ENCODE results near the gene TPSG1.

Gene TPSG1

DNA sequence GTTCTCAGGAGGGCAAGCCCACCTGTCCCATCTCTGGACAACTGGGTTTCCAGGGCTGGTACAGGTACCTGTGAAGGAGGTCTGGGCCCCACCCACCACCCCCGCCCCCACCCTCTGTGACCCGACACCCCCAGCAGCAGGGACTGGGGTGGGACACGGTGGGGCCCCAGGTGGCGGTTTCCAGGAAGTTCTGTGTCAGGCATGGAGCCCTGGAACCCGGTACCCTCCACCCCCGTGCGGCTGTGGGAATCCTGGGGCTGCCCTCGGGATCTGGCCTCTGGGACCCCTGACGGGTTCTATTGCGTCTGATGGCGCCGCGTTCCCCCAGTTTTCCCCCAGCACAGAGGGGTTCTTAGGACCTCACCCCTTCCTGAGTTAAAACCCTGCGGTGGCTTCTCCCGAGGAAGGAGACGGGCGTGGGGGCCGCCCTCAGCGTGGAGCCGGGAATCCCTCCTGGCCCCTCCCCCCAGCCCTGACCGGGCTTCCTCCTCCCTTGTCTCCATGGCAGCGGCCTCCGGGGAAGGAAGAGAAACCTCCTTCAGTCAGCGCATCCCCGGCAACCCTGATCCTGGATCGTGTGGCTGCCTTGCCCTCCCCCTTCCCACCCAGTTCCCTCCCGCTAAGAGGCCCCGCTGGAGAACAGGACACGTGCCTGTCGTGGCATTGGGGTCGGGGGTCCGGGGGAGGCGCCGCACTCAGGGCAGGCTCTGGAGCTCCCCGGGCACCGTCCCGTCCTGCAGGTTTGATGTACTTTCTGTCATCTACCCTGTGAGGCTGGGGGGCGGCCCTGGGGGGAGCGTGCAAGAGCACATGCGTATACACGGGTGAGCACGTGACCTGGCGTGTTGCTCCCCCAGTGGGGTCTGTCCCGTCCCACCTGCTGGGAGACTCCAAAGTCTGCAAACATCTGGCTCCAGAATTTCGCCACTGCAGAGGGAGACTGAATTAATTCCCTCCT lies 41.8 kb downstream of the TPSG1 start:
- Histone ChIP-seq H3K27ac (ENCODE audit: poor library complexity, severe bottlenecking) (no peak overlapping the region), H3K27me3 (ENCODE audit: insufficient read depth, poor library complexity, severe bottlenecking) (peaks cover under 1% of the 10 kb centered on the region), H3K4me1 (ENCODE audit: insufficient read depth, poor library complexity, severe bottlenecking) (no peaks in the 10 kb centered on the region), H3K36me3 (ENCODE audit: low read depth) (no peaks in the 10 kb centered on the region), H3K9me3 (ENCODE audit: severe bottlenecking) (no peaks in the 10 kb centered on the region), H3K4me3 (ENCODE audit: severe bottlenecking) (no peak overlapping the region)
- ATAC-seq (ENCODE audit: low read depth): no peak
- TF ChIP-seq CTCF (IDR thresholded peaks at IDR 0.05; ENCODE audit: poor library complexity, severe bottlenecking): no peak
- DNase-seq (ENCODE audit: low spot score): no peak

DNA sequence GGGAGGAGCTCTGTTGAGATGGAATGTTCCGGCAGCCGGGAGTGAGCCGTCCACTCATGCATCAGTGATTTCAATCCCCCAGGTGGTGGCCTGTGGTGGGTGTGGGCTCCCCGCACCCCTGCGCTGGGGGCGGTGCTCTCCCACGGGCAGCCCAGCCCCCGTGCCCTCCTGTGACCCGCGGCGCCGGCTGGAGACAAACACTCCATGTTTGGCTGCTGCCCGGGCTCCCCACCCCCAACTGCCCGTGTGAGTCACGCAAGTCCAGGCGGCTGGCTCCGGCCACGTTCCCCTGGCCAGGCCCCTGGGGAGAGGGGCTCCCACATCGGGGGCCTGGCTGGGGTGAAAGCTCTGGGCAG lies 42.8 kb downstream of the TPSG1 start:
- H3K4me1 ChIP-seq (ENCODE audit: insufficient read depth, poor library complexity, severe bottlenecking): no peaks in the 10 kb centered on the region
- H3K4me3 ChIP-seq (ENCODE audit: severe bottlenecking): no peak overlapping the region

DNA sequence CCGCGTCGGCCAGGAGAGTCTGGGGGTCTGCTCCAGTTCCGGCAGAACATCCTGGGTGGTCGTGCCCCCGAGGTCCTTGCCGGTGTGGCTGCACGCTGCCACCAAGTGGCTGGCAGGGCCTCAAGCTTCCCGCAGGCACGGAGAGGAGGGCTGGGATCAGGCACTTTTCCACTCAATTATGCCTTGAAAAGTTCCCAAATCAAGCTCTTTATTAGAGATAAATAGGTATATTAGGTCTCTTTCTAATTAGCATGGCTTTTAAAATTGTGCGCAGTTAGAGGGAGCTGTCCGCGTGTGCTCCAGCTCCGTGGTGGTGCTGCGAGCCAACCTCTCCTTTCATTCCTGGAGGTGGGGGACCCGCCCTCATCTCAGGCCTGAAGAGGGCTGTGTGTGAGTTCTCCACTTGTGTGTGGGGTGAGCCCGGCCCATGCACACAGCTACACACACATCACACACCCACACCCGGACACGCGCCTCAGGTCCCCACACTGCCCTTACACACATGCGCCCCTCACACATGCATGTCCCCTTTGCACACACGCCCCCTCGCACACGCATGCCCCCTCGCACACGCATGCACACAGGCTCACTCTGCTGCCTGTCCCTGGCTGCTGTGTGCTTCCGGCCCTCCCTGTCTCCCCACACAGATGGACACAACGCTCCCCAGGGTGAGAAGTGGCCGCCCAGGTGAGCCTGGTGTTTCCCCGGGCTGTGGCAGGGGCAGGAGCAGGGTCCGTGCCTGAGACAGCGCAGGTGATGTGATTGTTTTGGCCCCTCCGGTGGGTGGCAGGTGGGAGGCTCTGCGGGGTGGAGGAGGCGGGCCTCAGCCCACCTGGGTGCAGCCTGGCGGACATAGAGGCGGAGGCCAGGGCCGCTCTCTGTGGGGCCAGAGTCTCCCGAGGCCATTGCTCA lies 43.4 kb downstream of the TPSG1 start:
- no peak overlapping the region for H3K4me3 ChIP-seq (ENCODE audit: severe bottlenecking)
- no peaks in the 10 kb centered on the region for H3K4me1 ChIP-seq (ENCODE audit: insufficient read depth, poor library complexity, severe bottlenecking)
- H3K9me3 ChIP-seq (ENCODE audit: severe bottlenecking): no peaks in the 10 kb centered on the region
- ATAC-seq (ENCODE audit: low read depth) (peak; percentile 15; the same call in 2 of the 3 replicates), DNase-seq (ENCODE audit: low spot score) (no peak)
- no peaks in the 10 kb centered on the region for H3K36me3 ChIP-seq (ENCODE audit: low read depth)
- TF ChIP-seq CTCF (IDR thresholded peaks at IDR 0.05; ENCODE audit: poor library complexity, severe bottlenecking): no peak
- no peak overlapping the region for H3K27ac ChIP-seq (ENCODE audit: poor library complexity, severe bottlenecking)
- H3K27me3 ChIP-seq (ENCODE audit: insufficient read depth, poor library complexity, severe bottlenecking): no peaks in the 10 kb centered on the region

More for the DNA sequence above, 42.8 kb downstream of the TPSG1 start:
- ATAC-seq (ENCODE audit: low read depth) (peak; percentile 72), DNase-seq (ENCODE audit: low spot score) (no peak)
- H3K27me3 ChIP-seq (ENCODE audit: insufficient read depth, poor library complexity, severe bottlenecking): no peaks in the 10 kb centered on the region
- no peak for TF ChIP-seq CTCF (IDR thresholded peaks at IDR 0.05; ENCODE audit: poor library complexity, severe bottlenecking)
- H3K36me3 ChIP-seq (ENCODE audit: low read depth): no peaks in the 10 kb centered on the region
- H3K9me3 ChIP-seq (ENCODE audit: severe bottlenecking): no peaks in the 10 kb centered on the region
- no peak overlapping the region for H3K27ac ChIP-seq (ENCODE audit: poor library complexity, severe bottlenecking)

DNA sequence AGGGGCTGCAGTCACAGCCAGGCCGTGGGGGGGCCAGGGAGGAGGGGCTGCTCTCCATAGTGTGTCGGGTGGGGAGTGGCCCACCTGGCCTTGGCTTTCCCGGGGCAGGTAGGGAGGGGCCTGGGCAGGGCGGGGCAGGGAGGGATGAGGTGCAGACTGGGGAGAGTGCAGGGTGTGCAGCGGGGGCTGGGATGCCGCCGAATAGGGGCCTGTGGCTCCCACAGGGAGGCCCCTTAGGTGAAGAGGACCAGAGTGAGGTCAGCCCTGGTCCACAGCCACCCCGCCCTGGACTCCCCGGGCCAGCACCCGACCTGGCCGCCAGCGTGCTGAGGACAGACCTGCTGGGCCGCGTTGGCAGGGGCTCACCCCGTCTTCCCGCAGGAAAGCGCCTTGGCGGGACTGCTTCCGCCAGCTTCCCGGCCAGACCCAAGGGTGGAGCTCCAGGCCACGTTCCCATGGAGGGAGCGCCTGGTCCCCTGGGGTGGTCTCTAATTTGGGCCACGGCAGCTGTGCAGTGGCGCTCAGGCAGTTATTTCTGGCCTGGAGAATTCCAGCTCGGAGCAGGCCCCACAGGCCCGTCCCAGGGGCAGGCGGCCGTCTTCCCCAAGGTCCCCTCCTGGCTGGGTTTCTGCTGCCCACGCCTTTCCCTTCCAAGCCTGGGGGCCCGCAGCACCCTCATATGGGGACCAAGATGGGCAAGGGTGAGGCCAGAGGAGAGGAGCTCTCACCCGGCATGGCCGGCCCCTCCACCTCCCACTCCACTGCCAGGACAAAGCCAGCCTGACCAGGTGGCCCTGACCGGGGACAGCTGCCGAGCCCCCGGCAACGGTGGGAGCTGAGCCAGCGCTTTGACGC lies 44.3 kb downstream of the TPSG1 start:
- ATAC-seq (ENCODE audit: low read depth): no peak
- no peak overlapping the region for H3K4me3 ChIP-seq (ENCODE audit: severe bottlenecking)
- H3K27me3 ChIP-seq (ENCODE audit: insufficient read depth, poor library complexity, severe bottlenecking): no peaks in the 10 kb centered on the region

More for the DNA sequence above, 44.3 kb downstream of the TPSG1 start:
- Histone ChIP-seq H3K9me3 (ENCODE audit: severe bottlenecking) (no peaks in the 10 kb centered on the region), H3K27ac (ENCODE audit: poor library complexity, severe bottlenecking) (no peak overlapping the region), H3K36me3 (ENCODE audit: low read depth) (no peaks in the 10 kb centered on the region), H3K4me1 (ENCODE audit: insufficient read depth, poor library complexity, severe bottlenecking) (no peaks in the 10 kb centered on the region)
- no peak for DNase-seq (ENCODE audit: low spot score)
- TF ChIP-seq CTCF (IDR thresholded peaks at IDR 0.05; ENCODE audit: poor library complexity, severe bottlenecking): no peak
